GM23338 (cell line): Measurements from ENCODE around the gene DUS4L.

ENCODE experiments used
- CREB1 ChIP-seq: fragments of 250-450 bp; sonication (Bioruptor Pico); IDR thresholded peaks from 2 replicates; pipeline ENCODE4 v1.5.0; 2020; ENCODE audit warnings: low read depth, mild to moderate bottlenecking, moderate library complexity
- CTCF ChIP-seq, 2 experiments: fragments of 200-600 bp in 1 of 2; sonication (generic) in 1 of 2; conservative IDR thresholded peaks; 2 replicates each; pipeline versions ENCODE4 v1.5.1 to v1.6.1; 2016 to 2017; ENCODE audit warnings: antibody characterized with exemption in 2 of 2, low read depth in 2 of 2, mild to moderate bottlenecking in 2 of 2, moderate library complexity in 1 of 2
- EZH2 ChIP-seq: fragments of 200-600 bp; sonication (generic); IDR thresholded peaks from one replicate; pipeline ENCODE4 v1.8.0; 2017; ENCODE audit warnings: antibody characterized with exemption, mild to moderate bottlenecking, low read depth; ENCODE audit not compliant: unreplicated experiment
- EZH2phosphoT487 ChIP-seq: fragments of 200-600 bp; sonication (generic); IDR thresholded peaks from one replicate; pipeline ENCODE4 v1.8.1; 2018; ENCODE audit warnings: antibody characterized with exemption; ENCODE audit not compliant: unreplicated experiment
- JUNB ChIP-seq: IDR thresholded peaks from one replicate; pipeline ENCODE4 v1.6.1; 2016; ENCODE audit warnings: antibody characterized with exemption; ENCODE audit not compliant: unreplicated experiment
- NANOG ChIP-seq: IDR thresholded peaks from 2 replicates; pipeline ENCODE4 v1.6.1; 2016; ENCODE audit warnings: antibody characterized with exemption, borderline replicate concordance
- POLR2AphosphoS5 ChIP-seq: IDR thresholded peaks from 2 replicates; pipeline ENCODE4 v1.6.1; 2016; ENCODE audit warnings: antibody characterized with exemption, low read depth
- STAT1 ChIP-seq: IDR thresholded peaks from one replicate; pipeline ENCODE4 v1.6.1; 2016; ENCODE audit warnings: antibody characterized with exemption; ENCODE audit not compliant: unreplicated experiment
- ZNF114 ChIP-seq: fragments of 250-450 bp; sonication (Bioruptor Pico); IDR thresholded peaks from 2 replicates; pipeline ENCODE4 v1.5.0; 2020; ENCODE audit warnings: mild to moderate bottlenecking, moderate library complexity
- ZNF331 ChIP-seq: fragments of 250-450 bp; sonication (Bioruptor Pico); IDR thresholded peaks from 2 replicates; pipeline ENCODE4 v1.5.0; 2020; ENCODE audit warnings: low read depth, mild to moderate bottlenecking, moderate library complexity
- ZNF462 ChIP-seq: fragments of 250-450 bp; sonication (Bioruptor Pico); IDR thresholded peaks from 2 replicates; pipeline ENCODE4 v1.5.0; 2020; ENCODE audit warnings: mild to moderate bottlenecking, moderate library complexity
- TF ChIP-seq, protein P1 (sequence below): IDR thresholded peaks from one replicate; pipeline ENCODE4 v1.6.1; 2018; ENCODE audit warnings: antibody characterized with exemption; ENCODE audit not compliant: unreplicated experiment
- TF ChIP-seq, protein P2 (sequence below): IDR thresholded peaks from 2 replicates; pipeline ENCODE4 v1.6.1; 2016; ENCODE audit warnings: antibody characterized with exemption

GRCh38 chr7:107534139-107534538, 29.6 kb upstream of the DUS4L start:
- TF ChIP-seq CTCF (conservative IDR thresholded peaks at IDR 0.05; ENCODE audit: low read depth in 2 of 2) (no peak), EZH2 (no peak), POLR2AphosphoS5 (no peak), EZH2phosphoT487 (no peak), CREB1 (no peak), ZNF114 (CRISPR knock-in tag) (no peak), JUNB (no peak), NANOG (no peak), ZNF462 (CRISPR knock-in tag) (no peak), ZNF331 (CRISPR knock-in tag) (no peak), STAT1 (no peak)
- TF ChIP-seq, protein P1, sequence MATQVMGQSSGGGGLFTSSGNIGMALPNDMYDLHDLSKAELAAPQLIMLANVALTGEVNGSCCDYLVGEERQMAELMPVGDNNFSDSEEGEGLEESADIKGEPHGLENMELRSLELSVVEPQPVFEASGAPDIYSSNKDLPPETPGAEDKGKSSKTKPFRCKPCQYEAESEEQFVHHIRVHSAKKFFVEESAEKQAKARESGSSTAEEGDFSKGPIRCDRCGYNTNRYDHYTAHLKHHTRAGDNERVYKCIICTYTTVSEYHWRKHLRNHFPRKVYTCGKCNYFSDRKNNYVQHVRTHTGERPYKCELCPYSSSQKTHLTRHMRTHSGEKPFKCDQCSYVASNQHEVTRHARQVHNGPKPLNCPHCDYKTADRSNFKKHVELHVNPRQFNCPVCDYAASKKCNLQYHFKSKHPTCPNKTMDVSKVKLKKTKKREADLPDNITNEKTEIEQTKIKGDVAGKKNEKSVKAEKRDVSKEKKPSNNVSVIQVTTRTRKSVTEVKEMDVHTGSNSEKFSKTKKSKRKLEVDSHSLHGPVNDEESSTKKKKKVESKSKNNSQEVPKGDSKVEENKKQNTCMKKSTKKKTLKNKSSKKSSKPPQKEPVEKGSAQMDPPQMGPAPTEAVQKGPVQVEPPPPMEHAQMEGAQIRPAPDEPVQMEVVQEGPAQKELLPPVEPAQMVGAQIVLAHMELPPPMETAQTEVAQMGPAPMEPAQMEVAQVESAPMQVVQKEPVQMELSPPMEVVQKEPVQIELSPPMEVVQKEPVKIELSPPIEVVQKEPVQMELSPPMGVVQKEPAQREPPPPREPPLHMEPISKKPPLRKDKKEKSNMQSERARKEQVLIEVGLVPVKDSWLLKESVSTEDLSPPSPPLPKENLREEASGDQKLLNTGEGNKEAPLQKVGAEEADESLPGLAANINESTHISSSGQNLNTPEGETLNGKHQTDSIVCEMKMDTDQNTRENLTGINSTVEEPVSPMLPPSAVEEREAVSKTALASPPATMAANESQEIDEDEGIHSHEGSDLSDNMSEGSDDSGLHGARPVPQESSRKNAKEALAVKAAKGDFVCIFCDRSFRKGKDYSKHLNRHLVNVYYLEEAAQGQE = no peak
- TF ChIP-seq, protein P2, sequence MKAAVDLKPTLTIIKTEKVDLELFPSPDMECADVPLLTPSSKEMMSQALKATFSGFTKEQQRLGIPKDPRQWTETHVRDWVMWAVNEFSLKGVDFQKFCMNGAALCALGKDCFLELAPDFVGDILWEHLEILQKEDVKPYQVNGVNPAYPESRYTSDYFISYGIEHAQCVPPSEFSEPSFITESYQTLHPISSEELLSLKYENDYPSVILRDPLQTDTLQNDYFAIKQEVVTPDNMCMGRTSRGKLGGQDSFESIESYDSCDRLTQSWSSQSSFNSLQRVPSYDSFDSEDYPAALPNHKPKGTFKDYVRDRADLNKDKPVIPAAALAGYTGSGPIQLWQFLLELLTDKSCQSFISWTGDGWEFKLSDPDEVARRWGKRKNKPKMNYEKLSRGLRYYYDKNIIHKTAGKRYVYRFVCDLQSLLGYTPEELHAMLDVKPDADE = no peak
